ENCODE data around the gene MRAP.
"Not testable (repeated sequence)": the region's sequence is repeated elsewhere in the genome, so short reads cannot be mapped to it uniquely, and the experiment has no call there.

MRAP gene

DNA sequence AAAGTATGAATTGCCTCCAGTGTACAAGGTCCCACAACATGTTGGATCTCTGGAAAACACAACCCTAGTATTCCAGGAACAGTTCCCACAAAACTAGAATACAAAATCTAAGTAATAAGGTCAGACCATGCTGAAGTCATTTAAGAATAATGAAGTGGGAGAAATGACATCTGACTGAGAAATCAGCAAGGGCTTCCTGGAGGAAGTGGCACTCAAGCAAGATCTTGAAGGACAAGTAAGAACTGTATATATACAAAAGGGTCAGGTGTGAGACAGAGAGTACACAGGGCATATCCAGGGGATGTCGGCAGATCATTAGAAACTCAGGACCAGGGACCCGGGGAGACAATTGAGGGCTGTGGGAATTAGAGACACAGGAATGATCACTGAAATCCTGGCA lies 38.5 kb upstream of the MRAP start:
- Histone ChIP-seq H3K4me3 (replicated peaks; ENCODE audit: insufficient read depth, low read length) (no peak overlapping the region), H3K27me3 (ENCODE audit: insufficient read depth, poor library complexity, severe bottlenecking) (peaks cover 2% of the 10 kb centered on the region), H3K27ac (replicated peaks) (no peak overlapping the region)
- TF ChIP-seq SPI1 (IDR thresholded peaks at IDR 0.05; ENCODE audit: borderline replicate concordance, low read depth) (no peak), POLR2AphosphoS5 (IDR thresholded peaks at IDR 0.05; ENCODE audit: low read depth) (no peak)
- TF ChIP-seq, protein P1, sequence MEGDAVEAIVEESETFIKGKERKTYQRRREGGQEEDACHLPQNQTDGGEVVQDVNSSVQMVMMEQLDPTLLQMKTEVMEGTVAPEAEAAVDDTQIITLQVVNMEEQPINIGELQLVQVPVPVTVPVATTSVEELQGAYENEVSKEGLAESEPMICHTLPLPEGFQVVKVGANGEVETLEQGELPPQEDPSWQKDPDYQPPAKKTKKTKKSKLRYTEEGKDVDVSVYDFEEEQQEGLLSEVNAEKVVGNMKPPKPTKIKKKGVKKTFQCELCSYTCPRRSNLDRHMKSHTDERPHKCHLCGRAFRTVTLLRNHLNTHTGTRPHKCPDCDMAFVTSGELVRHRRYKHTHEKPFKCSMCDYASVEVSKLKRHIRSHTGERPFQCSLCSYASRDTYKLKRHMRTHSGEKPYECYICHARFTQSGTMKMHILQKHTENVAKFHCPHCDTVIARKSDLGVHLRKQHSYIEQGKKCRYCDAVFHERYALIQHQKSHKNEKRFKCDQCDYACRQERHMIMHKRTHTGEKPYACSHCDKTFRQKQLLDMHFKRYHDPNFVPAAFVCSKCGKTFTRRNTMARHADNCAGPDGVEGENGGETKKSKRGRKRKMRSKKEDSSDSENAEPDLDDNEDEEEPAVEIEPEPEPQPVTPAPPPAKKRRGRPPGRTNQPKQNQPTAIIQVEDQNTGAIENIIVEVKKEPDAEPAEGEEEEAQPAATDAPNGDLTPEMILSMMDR (IDR thresholded peaks at IDR 0.05; ENCODE audit: insufficient read depth, low read length) = no peak
- TF ChIP-seq, protein P2, sequence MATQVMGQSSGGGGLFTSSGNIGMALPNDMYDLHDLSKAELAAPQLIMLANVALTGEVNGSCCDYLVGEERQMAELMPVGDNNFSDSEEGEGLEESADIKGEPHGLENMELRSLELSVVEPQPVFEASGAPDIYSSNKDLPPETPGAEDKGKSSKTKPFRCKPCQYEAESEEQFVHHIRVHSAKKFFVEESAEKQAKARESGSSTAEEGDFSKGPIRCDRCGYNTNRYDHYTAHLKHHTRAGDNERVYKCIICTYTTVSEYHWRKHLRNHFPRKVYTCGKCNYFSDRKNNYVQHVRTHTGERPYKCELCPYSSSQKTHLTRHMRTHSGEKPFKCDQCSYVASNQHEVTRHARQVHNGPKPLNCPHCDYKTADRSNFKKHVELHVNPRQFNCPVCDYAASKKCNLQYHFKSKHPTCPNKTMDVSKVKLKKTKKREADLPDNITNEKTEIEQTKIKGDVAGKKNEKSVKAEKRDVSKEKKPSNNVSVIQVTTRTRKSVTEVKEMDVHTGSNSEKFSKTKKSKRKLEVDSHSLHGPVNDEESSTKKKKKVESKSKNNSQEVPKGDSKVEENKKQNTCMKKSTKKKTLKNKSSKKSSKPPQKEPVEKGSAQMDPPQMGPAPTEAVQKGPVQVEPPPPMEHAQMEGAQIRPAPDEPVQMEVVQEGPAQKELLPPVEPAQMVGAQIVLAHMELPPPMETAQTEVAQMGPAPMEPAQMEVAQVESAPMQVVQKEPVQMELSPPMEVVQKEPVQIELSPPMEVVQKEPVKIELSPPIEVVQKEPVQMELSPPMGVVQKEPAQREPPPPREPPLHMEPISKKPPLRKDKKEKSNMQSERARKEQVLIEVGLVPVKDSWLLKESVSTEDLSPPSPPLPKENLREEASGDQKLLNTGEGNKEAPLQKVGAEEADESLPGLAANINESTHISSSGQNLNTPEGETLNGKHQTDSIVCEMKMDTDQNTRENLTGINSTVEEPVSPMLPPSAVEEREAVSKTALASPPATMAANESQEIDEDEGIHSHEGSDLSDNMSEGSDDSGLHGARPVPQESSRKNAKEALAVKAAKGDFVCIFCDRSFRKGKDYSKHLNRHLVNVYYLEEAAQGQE (IDR thresholded peaks at IDR 0.05; ENCODE audit: insufficient replicate concordance, low read depth) = no peak
- no peak for DNase-seq (ENCODE audit: low read depth in 1 of 2, low spot score in 1 of 2)

DNA sequence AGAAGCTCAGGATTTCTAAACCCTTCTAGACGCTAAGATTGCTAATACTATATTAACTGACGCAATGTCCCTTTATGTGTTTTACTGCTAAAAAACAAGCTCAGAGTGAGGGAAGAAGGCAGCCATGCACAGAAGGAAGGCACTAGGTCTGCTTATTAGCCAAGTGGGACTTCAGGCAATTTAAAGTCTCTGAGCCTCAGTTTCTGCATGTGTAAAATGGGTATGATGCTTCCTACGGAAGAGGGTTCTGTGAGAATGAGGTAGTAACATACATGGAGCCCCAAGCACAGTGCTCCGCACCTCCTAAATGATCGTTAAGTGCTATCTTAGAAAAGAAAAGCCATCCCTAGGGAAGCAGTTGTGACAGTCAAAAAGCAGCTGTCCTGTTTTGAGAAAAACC lies 36.7 kb upstream of the MRAP start:
- TF ChIP-seq, protein P1 (IDR thresholded peaks at IDR 0.05; ENCODE audit: insufficient read depth, low read length) = no peak
- TF ChIP-seq, protein P2 (IDR thresholded peaks at IDR 0.05; ENCODE audit: insufficient replicate concordance, low read depth) = no peak
- no peak for TF ChIP-seq POLR2AphosphoS5 (IDR thresholded peaks at IDR 0.05; ENCODE audit: low read depth)
- no peak for TF ChIP-seq SPI1 (IDR thresholded peaks at IDR 0.05; ENCODE audit: borderline replicate concordance, low read depth)
- no peak for TF ChIP-seq GABPA (IDR thresholded peaks at IDR 0.05; ENCODE audit: low read depth)

DNA sequence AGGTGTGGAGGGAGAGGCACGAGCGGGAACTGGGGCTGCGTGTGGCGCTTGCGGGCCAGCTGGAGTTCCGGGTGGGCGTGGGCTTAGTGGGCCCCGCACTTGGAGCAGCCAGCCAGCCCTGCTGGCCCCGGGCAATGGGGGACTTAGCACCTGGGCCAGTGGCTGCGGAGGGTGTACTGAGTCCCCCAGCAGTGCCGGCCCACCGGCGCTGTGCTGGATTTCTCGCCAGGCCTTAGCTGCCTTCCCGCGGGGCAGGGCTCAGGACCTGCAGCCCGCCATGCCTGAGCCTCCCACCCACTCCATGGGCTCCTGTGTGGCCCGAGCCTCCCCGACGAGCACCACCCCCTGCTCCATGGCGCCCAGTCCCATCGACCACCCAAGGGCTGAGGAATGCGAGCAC lies 33.3 kb upstream of the MRAP start:
- H3K27ac ChIP-seq (replicated peaks); H3K4me3 ChIP-seq (replicated peaks; ENCODE audit: insufficient read depth, low read length); H3K27me3 ChIP-seq (ENCODE audit: insufficient read depth, poor library complexity, severe bottlenecking); DNase-seq (ENCODE audit: low read depth in 1 of 2, low spot score in 1 of 2): not testable (repeated sequence)

More for the DNA sequence above, 36.7 kb upstream of the MRAP start:
- H3K27me3 ChIP-seq (ENCODE audit: insufficient read depth, poor library complexity, severe bottlenecking) = no peaks in the 10 kb centered on the region
- no peak overlapping the region for H3K4me3 ChIP-seq (replicated peaks; ENCODE audit: insufficient read depth, low read length)
- peak in 1 of 2 experiments; percentile 19 for DNase-seq (ENCODE audit: low read depth in 1 of 2, low spot score in 1 of 2)
- peak overlapping the region; percentile 21; the same call in 1 of the 2 replicates for H3K27ac ChIP-seq (replicated peaks)

DNA sequence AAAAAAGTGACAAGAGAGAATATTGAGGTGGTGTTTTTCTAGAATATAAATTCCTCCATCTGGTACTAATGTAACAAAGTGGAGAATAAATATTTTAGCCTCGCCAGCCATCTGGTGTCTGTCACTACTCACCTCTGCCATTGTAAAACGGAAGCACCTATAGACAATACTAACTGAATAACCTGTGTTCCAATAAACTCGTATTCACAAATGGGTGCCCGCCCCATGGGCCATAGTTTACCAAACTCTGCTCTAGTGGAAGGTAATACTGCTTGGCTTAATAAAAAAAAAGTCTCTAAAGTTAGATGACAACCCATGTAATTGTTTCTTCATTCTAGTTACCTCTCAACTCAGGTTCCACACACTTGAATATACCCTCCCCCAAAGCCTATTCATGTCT lies 27.9 kb upstream of the MRAP start:
- no peak for DNase-seq (ENCODE audit: low read depth in 1 of 2, low spot score in 1 of 2)
- Histone ChIP-seq H3K27ac (replicated peaks) (no peak overlapping the region), H3K4me3 (replicated peaks; ENCODE audit: insufficient read depth, low read length) (no peak overlapping the region), H3K27me3 (ENCODE audit: insufficient read depth, poor library complexity, severe bottlenecking) (no peaks in the 10 kb centered on the region)
- no peak for TF ChIP-seq GABPA (IDR thresholded peaks at IDR 0.05; ENCODE audit: low read depth)
- TF ChIP-seq, protein P2 (IDR thresholded peaks at IDR 0.05; ENCODE audit: insufficient replicate concordance, low read depth) = no peak
- no peak for TF ChIP-seq SPI1 (IDR thresholded peaks at IDR 0.05; ENCODE audit: borderline replicate concordance, low read depth)
- TF ChIP-seq, protein P1 (IDR thresholded peaks at IDR 0.05; ENCODE audit: insufficient read depth, low read length) = no peak
- TF ChIP-seq POLR2AphosphoS5 (IDR thresholded peaks at IDR 0.05; ENCODE audit: low read depth) = no peak

Measured in HL-60 (cell line).